Stimulated activated CD8-positive, alpha-beta memory T cell treated with anti-CD3 and anti-CD28 coated beads, Interleukin-12 subunit alpha, Interleukin-12 subunit beta, amount 100 ng/mL, for 24 hours (primary cell): ENCODE results near the gene PGPEP1.

Experiments used
- DNase-seq: peaks from one replicate; pipeline ENCODE4 v3.0.0-alpha.2; 2020; ENCODE audit errors: extremely low read depth

Gene PGPEP1

DNA sequence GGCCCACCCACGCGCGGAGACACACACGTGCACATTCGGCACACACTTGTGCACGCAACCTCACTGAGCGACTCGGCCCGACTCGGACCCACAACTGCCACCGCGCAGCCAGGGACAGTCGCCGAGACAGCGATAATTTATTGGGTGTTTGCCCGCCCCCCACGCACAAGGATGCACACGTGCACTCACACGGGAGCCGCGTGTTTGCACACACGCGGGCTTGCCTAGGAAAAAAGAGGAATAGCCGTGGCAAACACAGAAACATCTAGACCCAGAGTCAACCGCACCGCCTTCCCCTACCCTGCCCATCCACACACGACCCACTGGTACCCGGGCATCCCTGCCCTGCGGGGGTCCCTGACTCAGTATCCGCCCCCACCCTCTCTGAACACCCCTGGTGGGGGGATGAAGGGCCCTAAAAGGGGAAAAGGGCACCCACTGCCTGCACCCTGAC is 77.7 kb downstream of the PGPEP1 start:
- DNase-seq: no peak

DNA sequence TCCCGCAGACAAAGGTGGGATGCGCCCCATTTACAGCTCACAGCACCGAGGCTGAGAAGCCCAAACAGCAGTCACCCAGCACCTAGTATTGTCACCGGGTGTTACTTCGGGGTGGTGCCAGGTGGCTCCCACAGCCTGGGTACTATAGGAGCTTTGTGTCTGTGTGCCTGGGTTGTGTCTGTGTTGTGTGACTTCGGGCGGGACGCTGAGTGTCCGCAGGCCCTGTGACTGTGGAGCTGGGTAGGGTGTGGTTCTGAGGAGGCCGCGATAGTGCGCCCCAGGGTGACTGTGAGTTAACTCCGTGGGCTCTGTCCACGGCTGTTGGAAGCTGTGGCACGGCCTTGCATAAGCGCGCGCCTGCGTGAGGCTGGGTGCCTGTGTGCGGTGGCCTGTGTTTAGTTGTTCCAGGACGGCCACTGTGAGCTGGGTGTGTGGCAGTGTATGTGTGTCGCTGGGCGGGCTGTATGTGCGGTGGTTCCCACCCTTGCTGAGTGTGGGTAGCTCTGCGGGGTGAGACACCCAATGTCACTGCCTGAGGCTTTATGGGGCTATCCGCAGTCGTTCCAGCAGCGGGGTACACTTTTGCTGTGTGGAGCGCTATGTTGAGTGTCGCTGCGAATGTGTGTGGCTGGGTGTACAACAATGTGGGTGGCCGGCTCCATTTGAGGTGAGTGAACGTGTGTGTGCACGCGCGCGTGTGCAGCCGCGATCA is 78.2 kb downstream of the PGPEP1 start:
- no peak for DNase-seq

DNA sequence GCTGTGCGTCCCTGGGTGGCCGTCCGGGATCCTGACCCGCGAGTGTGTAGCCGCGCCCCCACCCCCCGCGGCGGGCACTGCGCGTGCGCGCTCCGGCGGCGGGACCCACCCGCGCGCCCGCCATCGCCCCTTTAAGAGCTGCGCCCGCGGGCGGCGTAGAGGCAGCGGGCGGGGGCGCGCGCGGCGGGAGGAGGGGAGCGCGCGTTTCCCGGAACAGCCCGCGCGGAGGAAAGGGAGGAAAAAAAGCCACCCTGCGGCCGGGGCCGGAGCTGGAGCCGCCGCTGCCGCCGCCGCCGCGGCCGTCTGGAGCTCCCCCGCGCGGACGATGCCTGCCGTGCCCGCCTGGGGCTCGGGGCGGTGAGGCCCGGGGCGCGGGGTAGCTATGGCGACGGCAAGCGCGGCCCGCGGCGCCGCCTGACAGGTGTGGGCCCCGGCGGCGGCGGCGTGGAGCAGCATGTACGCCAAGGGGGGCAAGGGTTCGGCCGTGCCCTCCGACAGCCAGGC is 78.8 kb downstream of the PGPEP1 start, which contains the start of gene SSBP4:
Gene SSBP4, plus strand, starts transcription at position 204 of the 504 bp plus-strand sequence. Its CDS starts 251 bp downstream, at position 455.
- no peak for DNase-seq
